ENCODE measurements around the gene GPR35. TPM values are rescaled to one million over a fixed set of nuclear protein-coding genes. Genes with fewer than 3 reads are reported as not detected.

GPR35 gene
- total RNA-seq, 1 donor from 2014 or later, result 0.77 TPM

DNA sequence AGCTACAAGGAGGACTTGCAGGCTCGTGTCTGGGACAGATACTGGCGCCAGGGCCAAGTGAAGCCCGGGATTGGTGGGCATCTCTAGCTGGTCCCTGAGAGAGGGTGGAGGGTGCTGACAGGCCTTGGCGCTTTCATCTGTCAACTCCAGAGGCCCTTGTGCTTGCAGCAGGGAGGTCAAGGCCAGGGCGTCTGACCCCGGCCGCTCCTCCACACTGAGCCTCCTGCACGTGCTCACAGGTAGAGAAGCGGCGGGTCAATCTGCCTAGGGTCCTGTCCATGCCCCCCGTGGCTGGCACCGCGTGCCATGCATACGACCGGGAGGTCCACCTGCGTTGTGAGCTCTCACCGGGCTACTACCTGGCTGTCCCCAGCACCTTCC is 29.2 kb upstream of the GPR35 start:
- Mint-ChIP-seq H3K36me3 (ENCODE audit: low read depth, unreplicated experiment) (peaks cover 10% of the 10 kb centered on the region), H3K4me3 (ENCODE audit: unreplicated experiment) (no peak overlapping the region), H3K9me3 (ENCODE audit: unreplicated experiment) (no peaks in the 10 kb centered on the region), H3K27ac (ENCODE audit: unreplicated experiment) (no peak overlapping the region), H3K27me3 (ENCODE audit: unreplicated experiment) (peaks cover 1% of the 10 kb centered on the region), H3K4me1 (ENCODE audit: unreplicated experiment) (no peaks in the 10 kb centered on the region)
- TF ChIP-seq, protein P1, sequence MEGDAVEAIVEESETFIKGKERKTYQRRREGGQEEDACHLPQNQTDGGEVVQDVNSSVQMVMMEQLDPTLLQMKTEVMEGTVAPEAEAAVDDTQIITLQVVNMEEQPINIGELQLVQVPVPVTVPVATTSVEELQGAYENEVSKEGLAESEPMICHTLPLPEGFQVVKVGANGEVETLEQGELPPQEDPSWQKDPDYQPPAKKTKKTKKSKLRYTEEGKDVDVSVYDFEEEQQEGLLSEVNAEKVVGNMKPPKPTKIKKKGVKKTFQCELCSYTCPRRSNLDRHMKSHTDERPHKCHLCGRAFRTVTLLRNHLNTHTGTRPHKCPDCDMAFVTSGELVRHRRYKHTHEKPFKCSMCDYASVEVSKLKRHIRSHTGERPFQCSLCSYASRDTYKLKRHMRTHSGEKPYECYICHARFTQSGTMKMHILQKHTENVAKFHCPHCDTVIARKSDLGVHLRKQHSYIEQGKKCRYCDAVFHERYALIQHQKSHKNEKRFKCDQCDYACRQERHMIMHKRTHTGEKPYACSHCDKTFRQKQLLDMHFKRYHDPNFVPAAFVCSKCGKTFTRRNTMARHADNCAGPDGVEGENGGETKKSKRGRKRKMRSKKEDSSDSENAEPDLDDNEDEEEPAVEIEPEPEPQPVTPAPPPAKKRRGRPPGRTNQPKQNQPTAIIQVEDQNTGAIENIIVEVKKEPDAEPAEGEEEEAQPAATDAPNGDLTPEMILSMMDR (IDR thresholded peaks at IDR 0.05; ENCODE audit: unreplicated experiment), result no peak
- DNase-seq (ENCODE audit: low spot score), result no peak

DNA sequence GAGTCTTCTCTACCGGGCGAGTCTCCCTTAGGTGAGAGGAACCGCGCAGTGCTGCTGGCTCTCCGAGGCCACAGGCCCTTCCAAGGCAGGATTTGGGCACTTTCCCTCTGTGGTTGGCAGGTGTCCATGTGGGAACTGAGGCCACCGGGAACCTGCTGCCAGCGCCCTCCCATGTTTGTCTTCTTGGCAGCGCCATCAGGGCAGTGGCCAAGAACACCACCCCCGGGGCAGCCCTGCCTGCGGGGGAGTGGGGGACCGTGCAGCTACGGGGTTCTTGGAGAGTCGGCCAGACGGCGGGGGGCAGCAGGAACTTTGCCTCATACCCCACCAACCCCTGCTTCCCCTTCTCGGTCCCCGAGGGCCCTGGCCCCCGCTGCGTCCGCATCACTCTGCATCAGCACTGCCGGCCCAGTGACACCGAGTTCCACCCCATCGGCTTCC is 28.8 kb upstream of the GPR35 start:
- Mint-ChIP-seq H3K36me3 (ENCODE audit: low read depth, unreplicated experiment) (peaks cover 6% of the 10 kb centered on the region), H3K27ac (ENCODE audit: unreplicated experiment) (no peak overlapping the region), H3K27me3 (ENCODE audit: unreplicated experiment) (peaks cover 1% of the 10 kb centered on the region), H3K9me3 (ENCODE audit: unreplicated experiment) (no peaks in the 10 kb centered on the region), H3K4me1 (ENCODE audit: unreplicated experiment) (no peaks in the 10 kb centered on the region), H3K4me3 (ENCODE audit: unreplicated experiment) (no peak overlapping the region)
- TF ChIP-seq, protein P1 (IDR thresholded peaks at IDR 0.05; ENCODE audit: unreplicated experiment), result no peak
- DNase-seq (ENCODE audit: low spot score), result no peak

DNA sequence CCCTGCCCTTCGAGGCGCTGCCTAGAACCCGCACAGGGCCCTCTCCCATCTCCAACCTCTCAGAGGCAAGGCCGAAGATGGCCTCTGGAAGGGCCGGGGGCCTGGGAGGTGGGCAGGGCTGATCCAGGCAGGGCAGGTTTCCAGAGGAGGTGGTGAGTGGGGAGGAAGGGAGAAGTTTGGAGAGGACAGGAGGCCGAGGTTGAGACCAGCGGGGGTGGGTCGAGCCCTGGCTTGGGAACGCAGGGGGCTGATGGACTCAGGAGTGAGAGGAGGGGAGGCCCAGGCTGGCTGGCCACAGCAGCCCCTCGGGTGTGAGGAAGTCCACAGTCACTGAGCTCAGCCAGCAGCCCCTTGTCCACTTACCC is 28.2 kb upstream of the GPR35 start:
- Mint-ChIP-seq H3K27ac (ENCODE audit: unreplicated experiment) (no peak overlapping the region), H3K27me3 (ENCODE audit: unreplicated experiment) (peaks cover 1% of the 10 kb centered on the region), H3K4me3 (ENCODE audit: unreplicated experiment) (no peak overlapping the region), H3K36me3 (ENCODE audit: low read depth, unreplicated experiment) (peaks cover 4% of the 10 kb centered on the region), H3K4me1 (ENCODE audit: unreplicated experiment) (no peaks in the 10 kb centered on the region), H3K9me3 (ENCODE audit: unreplicated experiment) (no peaks in the 10 kb centered on the region)
- TF ChIP-seq, protein P1 (IDR thresholded peaks at IDR 0.05; ENCODE audit: unreplicated experiment), result no peak
- DNase-seq (ENCODE audit: low spot score), result no peak

DNA sequence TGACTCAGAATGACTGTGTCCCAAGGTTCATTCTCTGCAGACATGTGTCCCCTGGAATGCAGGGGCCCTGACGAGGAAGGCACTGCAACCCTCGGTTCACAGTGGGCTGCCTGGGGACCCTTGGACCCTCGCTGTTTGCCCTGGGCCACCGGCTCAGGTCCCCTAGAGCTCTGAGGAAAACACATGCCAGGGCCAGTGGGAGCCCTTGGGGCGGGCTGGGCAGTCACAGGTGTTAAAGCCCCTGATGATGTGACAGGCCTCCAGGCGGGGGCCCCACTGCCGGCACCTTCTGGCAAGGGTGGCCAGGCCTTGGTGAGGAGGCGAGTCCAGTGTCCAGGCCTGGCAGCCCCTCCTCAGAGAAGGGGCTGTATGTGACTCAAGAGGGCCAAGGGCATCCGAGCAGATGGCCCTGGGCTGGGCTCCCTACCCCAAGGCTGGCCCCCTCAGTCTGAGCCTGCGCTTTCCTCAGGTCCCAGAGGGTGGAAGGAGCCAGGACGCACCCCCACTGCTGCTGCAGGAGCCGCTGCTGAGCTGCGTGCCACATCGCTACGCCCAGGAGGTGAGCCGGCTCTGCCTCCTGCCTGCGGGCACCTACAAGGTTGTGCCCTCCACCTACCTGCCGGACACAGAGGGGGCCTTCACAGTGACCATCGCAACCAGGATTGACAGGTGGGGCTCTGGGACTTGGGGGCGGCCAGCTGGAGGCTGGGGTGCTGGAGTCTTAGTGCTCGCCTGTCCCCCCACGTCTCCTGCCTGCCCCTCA is 27.7 kb upstream of the GPR35 start:
- TF ChIP-seq, protein P1 (IDR thresholded peaks at IDR 0.05; ENCODE audit: unreplicated experiment), result no peak
- Mint-ChIP-seq H3K9me3 (ENCODE audit: unreplicated experiment) (no peaks in the 10 kb centered on the region), H3K27ac (ENCODE audit: unreplicated experiment) (no peak overlapping the region), H3K4me1 (ENCODE audit: unreplicated experiment) (no peaks in the 10 kb centered on the region), H3K27me3 (ENCODE audit: unreplicated experiment) (peaks cover 1% of the 10 kb centered on the region), H3K36me3 (ENCODE audit: low read depth, unreplicated experiment) (peaks cover 2% of the 10 kb centered on the region), H3K4me3 (ENCODE audit: unreplicated experiment) (no peak overlapping the region)
- DNase-seq (ENCODE audit: low spot score), result no peak

DNA sequence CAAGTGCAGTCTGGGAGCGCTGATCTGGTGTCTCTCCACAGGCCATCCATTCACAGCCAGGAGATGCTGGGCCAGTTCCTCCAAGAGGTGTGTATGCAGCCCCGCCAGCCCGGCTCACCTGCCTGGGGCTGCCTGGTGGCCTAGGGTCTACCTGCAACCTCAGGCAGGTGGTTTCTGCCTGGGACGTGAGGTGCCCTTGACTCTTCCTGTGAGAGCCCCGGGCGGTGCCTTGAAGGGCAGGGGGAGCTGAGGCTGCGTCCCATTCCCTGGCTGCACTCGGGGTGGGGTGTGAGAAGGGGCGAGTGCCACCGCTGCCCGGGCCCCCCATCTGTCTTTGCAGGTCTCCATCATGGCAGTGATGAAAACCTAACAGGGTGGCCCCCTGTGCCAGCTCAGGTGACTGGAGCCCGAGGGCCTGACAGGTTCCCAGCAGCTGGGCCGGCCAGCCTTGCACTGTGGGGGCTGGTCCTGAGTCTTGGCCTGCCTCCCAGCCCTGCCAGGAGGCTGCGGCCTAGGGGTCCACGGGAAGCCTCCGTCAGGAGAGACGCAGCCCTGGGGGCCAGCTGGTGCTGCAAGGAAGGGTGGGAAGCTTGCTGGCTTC is 26.9 kb upstream of the GPR35 start:
- Mint-ChIP-seq H3K9me3 (ENCODE audit: unreplicated experiment) (no peaks in the 10 kb centered on the region), H3K27me3 (ENCODE audit: unreplicated experiment) (peaks cover 1% of the 10 kb centered on the region), H3K4me3 (ENCODE audit: unreplicated experiment) (no peak overlapping the region), H3K27ac (ENCODE audit: unreplicated experiment) (no peak overlapping the region), H3K4me1 (ENCODE audit: unreplicated experiment) (no peaks in the 10 kb centered on the region), H3K36me3 (ENCODE audit: low read depth, unreplicated experiment) (no peaks in the 10 kb centered on the region)
- DNase-seq (ENCODE audit: low spot score), result no peak
- TF ChIP-seq, protein P1 (IDR thresholded peaks at IDR 0.05; ENCODE audit: unreplicated experiment), result no peak
